Endothelial cell of umbilical vein (primary cell): ENCODE data around the gene IZUMO2. TPM values are rescaled to one million over a fixed set of nuclear protein-coding genes. Genes with fewer than 3 reads are reported as not detected.

ENCODE experiments used
- BruUV-seq: library from RNA; stranded (reverse); fragments of 400-500 nt; replicated peaks from 2 replicates; lab custom pipeline; 2021; lab: Mats Ljungman, UMichigan
- CTCF ChIA-PET: fragments of 300-600, 350-600 bp; sonication (Branson Sonifier 250); formaldehyde crosslinking; loops from one replicate; lab custom pipeline; 2021; ENCODE audit warnings: antibody characterized with exemption, inconsistent platforms; lab: Charles Lee
- POLR2A ChIA-PET: fragments of 300-600, 350-600 bp; sonication (Branson Sonifier 250); formaldehyde crosslinking; loops from one replicate; lab custom pipeline; 2021; ENCODE audit warnings: antibody characterized with exemption, inconsistent platforms; lab: Charles Lee
- DNase-seq: peaks from one replicate; pipeline ENCODE4 v3.0.0-alpha.2; 2011; ENCODE audit warnings: low read depth, low spot score
- FAIRE-seq: peaks from 2 replicates; lab custom pipeline; 2011; peaks lifted over from hg19 to GRCh38; lab: Jason Lieb, UNC
- H2AFZ ChIP-seq: 2 replicates; pipeline ENCODE4 v1.6.0; 2012; ENCODE audit warnings: low read depth, low read length, control low read depth, inconsistent platforms
- H3K27ac ChIP-seq: 2 replicates; pipeline ENCODE4 v1.5.1; 2011; ENCODE audit warnings: low read depth, mild to moderate bottlenecking, control low read depth, low read length, moderate library complexity; ENCODE audit not compliant: insufficient read depth
- H3K27me3 ChIP-seq, 2 experiments: 2 replicates each; pipeline versions ENCODE4 v1.6.0 to v1.6.1; 2011; ENCODE audit warnings: low read length in 2 of 2, mixed read lengths in 1 of 2; ENCODE audit not compliant: control insufficient read depth in 2 of 2, insufficient read depth in 2 of 2
- H3K36me3 ChIP-seq, 2 experiments: 2 replicates in 1 of 2; 3 replicates in 1 of 2; pipeline ENCODE4 v1.5.1; 2011; ENCODE audit warnings: low read length in 2 of 2, mild to moderate bottlenecking in 1 of 2, moderate library complexity in 1 of 2; ENCODE audit not compliant: control insufficient read depth in 2 of 2, insufficient read depth in 2 of 2; ENCODE audit errors: extremely low read depth in 1 of 2
- H3K4me1 ChIP-seq: 3 replicates; pipeline ENCODE4 v1.5.1; 2011; ENCODE audit warnings: mild to moderate bottlenecking, low read length; ENCODE audit not compliant: control insufficient read depth, insufficient read depth; ENCODE audit errors: extremely low read depth
- H3K4me2 ChIP-seq: 2 replicates; pipeline ENCODE4 v1.6.1; 2011; ENCODE audit warnings: low read length, control low read depth, mixed read lengths; ENCODE audit not compliant: insufficient read depth
- H3K4me3 ChIP-seq, 3 experiments: fragments of 200-600 bp in 1 of 3; sonication (generic), shearing (Covaris generic) in 1 of 3; replicated peaks in 1 of 3; 2 replicates each; pipeline ENCODE4 v1.5.1; 2011 to 2016; ENCODE audit warnings: control low read depth in 3 of 3, low read length in 3 of 3, mild to moderate bottlenecking in 2 of 3, inconsistent platforms in 1 of 3, low read depth in 1 of 3, moderate library complexity in 1 of 3; ENCODE audit not compliant: insufficient read depth in 1 of 3
- H3K79me2 ChIP-seq: 2 replicates; pipeline ENCODE4 v1.6.0; 2012; ENCODE audit warnings: low read length, inconsistent platforms; ENCODE audit not compliant: control insufficient read depth, insufficient read depth
- H3K9ac ChIP-seq: replicated peaks from 2 replicates; pipeline ENCODE3; 2011; ENCODE audit warnings: low read length, control low read depth; ENCODE audit not compliant: insufficient read depth; ENCODE audit errors: extremely low read depth
- H3K9me1 ChIP-seq: replicated peaks from 3 replicates; pipeline ENCODE4 v1.6.0; 2011; ENCODE audit warnings: mild to moderate bottlenecking, low read length; ENCODE audit not compliant: control insufficient read depth, insufficient read depth; ENCODE audit errors: extremely low read depth
- H3K9me3 ChIP-seq: replicated peaks from 2 replicates; pipeline ENCODE4 v1.5.1; 2012; ENCODE audit warnings: low read length, inconsistent platforms; ENCODE audit not compliant: control insufficient read depth, insufficient read depth
- H4K20me1 ChIP-seq: replicated peaks from 2 replicates; pipeline ENCODE3; 2011; ENCODE audit warnings: mild to moderate bottlenecking, low read length; ENCODE audit not compliant: control insufficient read depth, insufficient read depth; ENCODE audit errors: extremely low read depth
- CTCF ChIP-seq, 2 donors: IDR thresholded peaks; 1 replicate in 1 of 2; 2 replicates in 1 of 2; pipeline ENCODE4 v1.5.1; 2011; ENCODE audit warnings: low read length in 2 of 2, mild to moderate bottlenecking in 2 of 2, moderate library complexity in 2 of 2, control low read depth in 1 of 2, inconsistent platforms in 1 of 2, low read depth in 1 of 2; ENCODE audit not compliant: insufficient read depth in 1 of 2; ENCODE audit errors: extremely low read depth in 1 of 2
- EZH2 ChIP-seq: IDR thresholded peaks from 2 replicates; pipeline ENCODE4 v1.6.1; 2012; ENCODE audit warnings: borderline replicate concordance, low read depth, mild to moderate bottlenecking, moderate library complexity, low read length, inconsistent platforms; ENCODE audit not compliant: severe bottlenecking
- FOS ChIP-seq: IDR thresholded peaks from 2 replicates; pipeline ENCODE4 v1.6.1; 2011; ENCODE audit warnings: mild to moderate bottlenecking, low read length, moderate library complexity, borderline replicate concordance; ENCODE audit not compliant: insufficient read depth
- GATA2 ChIP-seq: IDR thresholded peaks from 2 replicates; pipeline ENCODE4 v1.7.0; 2011; ENCODE audit warnings: low read depth, mild to moderate bottlenecking, moderate library complexity, mixed read lengths, low read length; ENCODE audit not compliant: insufficient read length, insufficient read depth
- JUN ChIP-seq: IDR thresholded peaks from 2 replicates; pipeline ENCODE4 v1.6.1; 2011; ENCODE audit warnings: borderline replicate concordance, low read depth; ENCODE audit not compliant: insufficient read length, insufficient read depth
- MAX ChIP-seq: IDR thresholded peaks from 2 replicates; pipeline ENCODE4 v1.6.1; 2011; ENCODE audit not compliant: insufficient read depth, insufficient read length
- MYC ChIP-seq: IDR thresholded peaks from one replicate; pipeline ENCODE4 v1.6.1; 2011; ENCODE audit warnings: mild to moderate bottlenecking, low read depth, low read length
- POLR2A ChIP-seq: IDR thresholded peaks from 2 replicates; pipeline ENCODE4 v1.6.1; 2012; ENCODE audit warnings: low read depth, mild to moderate bottlenecking, control low read depth, low read length
- POLR2AphosphoS5 ChIP-seq: IDR thresholded peaks from 2 replicates; pipeline ENCODE4 v1.6.1; 2012; ENCODE audit warnings: low read depth, mild to moderate bottlenecking, control low read depth, low read length, moderate library complexity; ENCODE audit not compliant: insufficient read depth
- dilution Hi-C: fragments of 300-500 bp; cut with MboI; formaldehyde crosslinking; loops from one replicate; pipeline ENCODE4 v1.15.0; 2019; ENCODE audit warnings: low sequenced_read_pairs; ENCODE audit not compliant: extremely low pct_ligation_motif_present
- intact Hi-C: fragments of 100-400 bp; cut with micrococcal nuclease; formaldehyde crosslinking; loops from one replicate; pipeline ENCODE4 v1.10.0; 2022
- polyA plus RNA-seq, 4 experiments: library from polyadenylated mRNA; depleted of rRNA in 3 of 4; stranded (reverse) in 3 of 4; unstranded in 1 of 4; fragments of >200 nt; gene quantifications; 2 replicates each; pipeline versions ENCODE4 v1.2.1 to v1.2.3, GENCODE V29; 2011 to 2012; ENCODE audit warnings: missing spikeins in 1 of 4
- total RNA-seq: library from RNA; stranded (reverse); gene quantifications from 2 replicates; pipeline ENCODE4 v1.2.3, GENCODE V29; 2021

Gene IZUMO2
- total and polyA plus RNA-seq, 2 donors (not counting 3 experiments of a cell fraction or from before 2014, with no cell fraction given) = not detected

- Histone ChIP-seq H2AFZ (no peak overlapping the region), H3K4me1 (no peaks in the 10 kb centered on the region), H3K4me2 (no peak overlapping the region), H3K27ac (no peak overlapping the region), H3K9me1 (no peaks in the 10 kb centered on the region), H3K27me3 (no peaks in the 10 kb centered on the region), H4K20me1 (no peaks in the 10 kb centered on the region), H3K9me3 (no peaks in the 10 kb centered on the region), H3K4me3 (no peak overlapping the region), H3K79me2 (no peaks in the 10 kb centered on the region), H3K9ac (no peak overlapping the region), H3K36me3 (no peaks in the 10 kb centered on the region)
- CTCF ChIA-PET = no interaction called here
- BruUV-seq = no TSS peak
- POLR2A ChIA-PET = no interaction called here
- intact Hi-C loops = no loop called here
- dilution Hi-C loops = no loop called here
- FAIRE-seq (no peak), DNase-seq (no peak)
- TF ChIP-seq EZH2 (no peak), GATA2 (no peak), POLR2A (no peak), JUN (no peak), CTCF (IDR thresholded peaks at IDR 0.05; ENCODE audit: extremely low read depth in 1 of 2, insufficient read depth in 1 of 2, low read depth in 1 of 2, low read length in 2 of 2) (peak in 1 of 2 donors; percentile 1)
Measured at GRCh38 chr19:50155520-50156109, 7.5 kb downstream of the IZUMO2 start.

- H3K27me3 ChIP-seq = no peaks in the 10 kb centered on the region
- dilution Hi-C loops (no loop called here), intact Hi-C loops (no loop called here)
- H3K36me3 ChIP-seq = no peaks in the 10 kb centered on the region
- H3K9me3 ChIP-seq = no peaks in the 10 kb centered on the region
- no TSS peak for BruUV-seq
- H4K20me1 ChIP-seq = no peaks in the 10 kb centered on the region
- H3K27ac ChIP-seq = no peak overlapping the region
- TF ChIP-seq EZH2 = no peak
- no peak for TF ChIP-seq MYC
- no peak for TF ChIP-seq POLR2A
- no peak for TF ChIP-seq POLR2AphosphoS5
- no peak for TF ChIP-seq JUN
- no peak for TF ChIP-seq GATA2
- TF ChIP-seq FOS = no peak
- no peak for TF ChIP-seq MAX
- no peak for TF ChIP-seq CTCF (IDR thresholded peaks at IDR 0.05; ENCODE audit: extremely low read depth in 1 of 2, insufficient read depth in 1 of 2, low read depth in 1 of 2, low read length in 2 of 2)
- ChIA-PET CTCF (no interaction called here), POLR2A (no interaction called here)
- DNase-seq = no peak
- no peak overlapping the region for H2AFZ ChIP-seq
- no peak for FAIRE-seq
- no peaks in the 10 kb centered on the region for H3K79me2 ChIP-seq
- H3K4me2 ChIP-seq = no peak overlapping the region
- H3K4me1 ChIP-seq = no peaks in the 10 kb centered on the region
- no peak overlapping the region for H3K4me3 ChIP-seq
- no peak overlapping the region for H3K9ac ChIP-seq
- no peaks in the 10 kb centered on the region for H3K9me1 ChIP-seq
Measured at GRCh38 chr19:50154529-50154928, 8.6 kb downstream of the IZUMO2 start.
